Stimulated activated effector memory CD8-positive, alpha-beta T cell treated with anti-CD3 and anti-CD28 coated beads, Interleukin-12 subunit alpha, Interleukin-12 subunit beta, amount 100 ng/mL, for 72 hours (primary cell): ENCODE data around the gene TMEM181.
"Not testable (repeated sequence)": the region's sequence is repeated elsewhere in the genome, so short reads cannot be mapped to it uniquely, and the experiment has no call there.

Experiments used
- ATAC-seq: fragments of 150-1000 bp; cut with Tn5 transposase; 2 replicates; pipeline ENCODE4 v1.10.0; 2021
- DNase-seq, 2 donors: peaks; one replicate each; pipeline ENCODE4 v3.0.0; 2021 to 2022; ENCODE audit warnings: low spot score in 2 of 2
- H3K27ac Mint-ChIP-seq: one replicate; pipeline ENCODE4 v1.8.0; 2022; ENCODE audit warnings: mild to moderate bottlenecking, mixed read lengths
- H3K36me3 Mint-ChIP-seq: one replicate; pipeline ENCODE4 v1.8.0; 2022; ENCODE audit warnings: mild to moderate bottlenecking, mixed read lengths
- H3K4me1 Mint-ChIP-seq: one replicate; pipeline ENCODE4 v1.8.0; 2022; ENCODE audit warnings: mixed read lengths
- H3K4me3 Mint-ChIP-seq: one replicate; pipeline ENCODE4 v1.8.0; 2022; ENCODE audit warnings: mild to moderate bottlenecking, mixed read lengths
- H3K9me3 Mint-ChIP-seq: one replicate; pipeline ENCODE4 v1.8.0; 2022; ENCODE audit warnings: mixed read lengths

Gene TMEM181

DNA sequence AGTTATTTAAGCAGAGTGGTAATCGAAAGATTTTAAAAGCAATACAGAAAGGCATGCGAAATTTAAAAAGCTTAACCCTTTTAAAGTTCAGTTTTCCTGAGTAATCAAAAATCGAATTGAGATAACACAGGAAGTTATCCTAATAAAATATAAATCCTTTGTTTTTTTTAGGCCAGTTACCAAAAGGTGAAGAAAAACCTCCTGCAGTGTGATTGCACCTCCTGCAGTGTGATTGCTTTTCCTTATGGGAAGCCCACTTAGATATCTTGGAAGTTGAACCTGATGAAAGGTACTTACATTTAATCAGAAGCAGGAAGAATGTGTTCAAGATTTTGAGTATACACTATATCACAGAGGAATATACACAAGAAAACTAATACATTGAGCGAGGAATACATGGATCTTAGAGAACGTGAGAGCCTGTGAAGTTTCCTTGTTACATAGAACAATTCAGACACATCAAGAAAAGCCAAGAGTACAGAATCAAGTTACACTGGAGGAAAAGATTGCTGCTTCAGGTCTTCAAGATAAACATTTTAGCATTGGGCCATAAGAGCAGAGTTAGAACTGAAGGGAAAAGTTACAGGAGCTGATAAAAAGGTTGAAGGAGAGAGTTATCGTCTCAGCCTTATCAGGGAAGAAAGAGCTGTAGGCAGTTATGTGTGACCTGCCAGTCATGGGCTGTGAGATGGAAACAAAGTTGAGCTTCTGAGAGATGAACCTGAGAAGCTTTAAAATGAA is 7.7 kb upstream of the TMEM181 start:
- Mint-ChIP-seq H3K27ac (no peak overlapping the region), H3K4me3 (no peak overlapping the region), H3K9me3 (no peaks in the 10 kb centered on the region), H3K36me3 (no peaks in the 10 kb centered on the region), H3K4me1 (no peaks in the 10 kb centered on the region)
- DNase-seq (no peak), ATAC-seq (no peak)

DNA sequence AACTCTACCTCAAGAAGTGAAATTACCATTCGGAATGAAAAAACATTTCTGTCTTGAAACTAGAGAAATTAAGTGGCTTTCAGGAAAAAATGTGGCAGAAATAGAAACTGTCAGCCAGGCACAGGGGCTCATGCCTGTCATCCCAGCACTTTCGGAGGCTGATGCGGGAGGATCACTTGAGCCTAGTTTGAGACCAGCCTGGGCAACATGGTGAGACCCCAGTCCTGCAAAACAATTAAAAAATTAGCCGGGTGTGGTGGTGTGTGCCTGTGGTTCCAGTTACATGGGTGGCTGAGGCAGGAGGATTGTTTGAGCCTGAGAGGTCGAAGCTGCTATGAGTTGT is 7.1 kb upstream of the TMEM181 start:
- ATAC-seq: no peak
- H3K36me3 Mint-ChIP-seq: no peaks in the 10 kb centered on the region
- H3K9me3 Mint-ChIP-seq: no peaks in the 10 kb centered on the region
- H3K27ac Mint-ChIP-seq: no peak overlapping the region
- H3K4me1 Mint-ChIP-seq: no peaks in the 10 kb centered on the region
- no peak for DNase-seq
- H3K4me3 Mint-ChIP-seq: no peak overlapping the region

DNA sequence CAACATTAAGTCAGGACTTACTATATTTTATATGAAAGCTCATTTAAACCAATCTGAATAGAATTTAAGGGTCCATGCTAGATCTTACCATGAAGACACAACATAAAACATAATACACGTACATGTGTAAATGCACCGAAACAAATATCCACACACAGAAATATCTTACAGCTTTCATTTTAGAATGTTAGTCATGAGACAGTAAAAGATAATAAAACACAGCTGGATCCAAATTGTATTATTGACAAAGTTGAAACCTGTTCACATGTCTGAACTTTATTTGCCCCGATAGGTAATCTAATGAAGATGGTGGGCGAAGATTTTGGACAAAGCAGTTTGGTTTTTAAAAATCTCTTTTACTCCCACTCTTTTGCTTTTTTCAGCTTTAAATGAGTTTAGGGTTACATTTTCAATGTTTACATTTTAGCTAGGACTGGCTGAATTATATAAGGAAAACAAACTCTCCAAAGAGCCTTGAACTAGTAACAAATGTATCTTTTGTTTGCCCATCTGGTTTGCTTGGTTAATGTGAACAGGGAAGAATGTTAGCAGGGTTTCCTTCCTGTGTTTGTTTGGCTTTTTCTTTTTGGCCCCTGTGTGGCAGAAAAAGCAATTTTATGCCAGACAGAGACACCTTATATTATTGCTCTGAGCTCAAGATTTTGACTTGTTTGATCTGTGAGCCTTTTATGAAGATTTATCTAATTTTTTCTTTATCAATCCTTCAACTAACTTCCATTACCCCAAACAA is 5.1 kb upstream of the TMEM181 start:
- ATAC-seq (no peak), DNase-seq (no peak)
- no peak overlapping the region for H3K4me3 Mint-ChIP-seq
- peaks cover 8% of the 10 kb centered on the region for H3K36me3 Mint-ChIP-seq
- H3K4me1 Mint-ChIP-seq: peaks cover 5% of the 10 kb centered on the region
- H3K9me3 Mint-ChIP-seq: no peaks in the 10 kb centered on the region
- H3K27ac Mint-ChIP-seq: no peak overlapping the region

DNA sequence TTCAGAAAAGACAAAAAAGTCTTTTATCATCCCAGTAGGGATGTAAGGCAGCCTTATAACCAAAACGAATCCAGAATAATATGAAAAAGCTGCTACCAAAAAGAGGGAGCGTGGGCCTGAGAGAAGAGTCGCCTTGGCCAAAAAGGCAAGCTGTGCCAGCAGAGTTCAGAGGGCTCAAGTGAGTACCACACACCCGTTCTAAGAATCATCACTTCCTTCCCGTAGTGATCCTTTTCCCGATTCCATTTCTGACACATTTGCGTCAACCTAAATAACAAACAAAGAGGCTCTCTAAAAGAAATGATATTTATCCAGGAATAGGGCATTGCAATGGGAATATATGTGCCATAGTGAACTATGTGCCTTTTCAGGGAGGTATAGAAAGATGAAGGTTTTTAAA is 3.8 kb upstream of the TMEM181 start:
- no peak overlapping the region for H3K27ac Mint-ChIP-seq
- H3K9me3 Mint-ChIP-seq: no peaks in the 10 kb centered on the region
- peaks cover 15% of the 10 kb centered on the region for H3K36me3 Mint-ChIP-seq
- ATAC-seq: no peak
- peaks cover 12% of the 10 kb centered on the region for H3K4me1 Mint-ChIP-seq
- no peak for DNase-seq
- H3K4me3 Mint-ChIP-seq: no peak overlapping the region

DNA sequence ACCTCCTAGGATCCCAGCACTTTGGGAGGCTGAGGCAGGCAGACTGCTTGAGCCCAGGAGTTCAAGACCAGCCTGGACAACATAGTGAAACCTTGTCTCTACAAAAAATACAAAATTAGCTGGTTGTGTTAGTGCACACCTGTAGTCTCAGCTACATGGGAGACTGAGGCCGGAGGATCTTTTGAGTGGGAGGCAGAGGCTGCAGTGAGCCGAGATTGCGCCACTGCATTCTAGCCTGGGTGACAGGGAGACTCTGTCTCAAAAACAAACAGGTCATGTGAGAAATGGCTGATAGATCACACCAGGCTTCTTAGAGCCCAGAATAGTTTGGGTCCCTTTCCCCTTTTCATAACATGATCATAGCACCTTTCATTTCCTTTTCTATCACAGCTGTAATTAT is 2.8 kb upstream of the TMEM181 start:
- peaks cover 21% of the 10 kb centered on the region for H3K36me3 Mint-ChIP-seq
- not testable (repeated sequence) for DNase-seq, ATAC-seq, H3K9me3 Mint-ChIP-seq, H3K27ac Mint-ChIP-seq, H3K4me3 Mint-ChIP-seq
- H3K4me1 Mint-ChIP-seq: peaks cover 22% of the 10 kb centered on the region

DNA sequence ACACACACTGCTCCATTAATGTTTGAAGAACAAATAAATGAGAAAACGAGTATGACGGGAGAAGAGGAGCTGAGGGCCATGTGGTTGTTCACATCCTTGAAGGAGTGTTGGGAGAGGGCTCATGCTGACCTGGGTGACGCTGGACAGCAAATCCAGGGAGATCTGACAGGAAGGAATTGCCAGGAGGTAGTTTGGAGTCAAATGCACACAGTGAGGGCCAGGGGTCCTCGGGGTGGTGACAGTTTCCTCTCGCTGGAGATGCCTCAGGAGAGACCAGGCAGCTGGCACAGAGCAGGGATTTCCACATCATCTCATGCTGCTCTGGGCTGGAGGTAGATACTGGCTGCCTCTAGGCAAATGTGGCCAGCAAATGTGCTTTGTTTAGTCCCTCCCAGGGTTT is 2.0 kb upstream of the TMEM181 start:
- ATAC-seq: no peak
- H3K27ac Mint-ChIP-seq: no peak overlapping the region
- DNase-seq: no peak

DNA sequence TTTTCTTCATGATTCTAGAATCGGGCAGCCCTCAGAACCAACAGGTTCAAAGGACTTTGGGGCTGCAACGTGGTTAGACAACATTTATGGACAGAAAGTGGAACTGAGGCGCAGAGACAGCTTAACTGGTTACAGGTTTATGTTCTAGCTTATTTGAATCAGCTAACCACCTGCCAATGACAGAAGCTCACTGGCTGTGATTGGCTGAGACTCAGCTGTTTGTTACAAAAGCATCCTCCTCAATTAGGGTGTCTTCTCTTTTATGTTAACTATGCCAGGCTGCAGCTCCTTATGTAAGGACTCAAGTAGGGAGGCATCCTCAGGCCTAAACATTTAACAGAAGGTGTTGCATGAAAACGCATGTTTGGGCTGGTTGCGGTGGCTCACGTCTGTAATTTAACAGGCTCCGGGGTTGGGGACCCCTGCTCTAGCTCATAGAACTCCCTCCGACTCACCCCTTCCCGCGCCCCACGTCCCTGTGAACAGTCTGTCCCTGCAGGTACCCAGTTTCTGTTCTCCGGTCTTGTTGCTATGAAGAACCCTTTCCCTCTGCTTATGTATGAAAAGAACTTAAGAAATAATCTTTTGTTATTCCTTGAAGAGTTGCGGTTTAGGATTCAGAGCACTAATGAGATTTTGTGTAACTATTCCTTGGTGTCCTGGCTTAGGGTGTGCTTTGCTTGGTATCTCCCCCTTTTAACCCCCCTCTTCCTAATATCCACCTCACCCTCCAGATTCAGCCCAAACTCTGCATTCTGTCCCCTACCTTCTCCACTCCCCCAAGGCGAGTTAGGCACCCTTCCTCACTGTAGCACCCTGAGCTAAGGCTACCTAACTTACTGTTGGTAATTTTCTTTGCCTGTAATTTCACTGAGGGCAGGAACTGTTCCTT is 1.2 kb upstream of the TMEM181 start:
- no peak for DNase-seq
- Mint-ChIP-seq H3K36me3 (peaks cover 21% of the 10 kb centered on the region), H3K4me1 (peaks cover 32% of the 10 kb centered on the region), H3K4me3 (peak overlapping the region; percentile 91), H3K27ac (peak overlapping the region; percentile 75), H3K9me3 (no peaks in the 10 kb centered on the region)
- no peak for ATAC-seq

More for the DNA sequence above, 2.0 kb upstream of the TMEM181 start:
- peaks cover 21% of the 10 kb centered on the region for H3K36me3 Mint-ChIP-seq
- no peak overlapping the region for H3K4me3 Mint-ChIP-seq
- H3K4me1 Mint-ChIP-seq: peaks cover 29% of the 10 kb centered on the region
- H3K9me3 Mint-ChIP-seq: no peaks in the 10 kb centered on the region

DNA sequence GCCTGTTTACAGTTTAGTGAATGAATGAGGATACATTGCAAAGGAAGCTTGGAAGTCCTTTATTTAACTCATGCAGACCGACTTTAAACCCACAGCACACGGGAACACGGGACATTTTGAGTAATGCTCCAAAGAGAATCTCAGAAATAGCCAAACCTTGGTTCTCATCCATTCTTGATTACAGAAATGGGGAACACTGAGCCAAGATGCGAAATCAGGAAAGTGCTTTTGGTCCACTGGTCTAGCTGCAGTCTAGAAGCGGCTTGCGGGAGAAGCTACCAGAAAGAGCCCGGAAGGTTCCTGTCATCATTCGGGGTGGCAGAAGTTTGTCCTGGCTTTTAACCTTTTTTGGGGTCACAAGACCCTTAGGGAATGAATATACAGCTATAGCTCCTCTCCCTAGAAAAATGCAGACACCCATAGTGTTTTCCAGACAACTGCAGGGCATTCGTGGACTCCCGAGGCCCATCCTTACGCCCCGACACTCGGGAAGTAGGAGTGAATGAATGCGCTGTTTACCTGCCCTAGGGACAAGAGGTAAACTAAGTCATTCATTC is 475 bp upstream of the TMEM181 start:
- H3K27ac Mint-ChIP-seq: peak overlapping the region; percentile 75
- peaks cover 21% of the 10 kb centered on the region for H3K36me3 Mint-ChIP-seq
- peak overlapping the region; percentile 91 for H3K4me3 Mint-ChIP-seq
- no peaks in the 10 kb centered on the region for H3K9me3 Mint-ChIP-seq
- ATAC-seq (no peak), DNase-seq (no peak)
- peaks cover 39% of the 10 kb centered on the region for H3K4me1 Mint-ChIP-seq

DNA sequence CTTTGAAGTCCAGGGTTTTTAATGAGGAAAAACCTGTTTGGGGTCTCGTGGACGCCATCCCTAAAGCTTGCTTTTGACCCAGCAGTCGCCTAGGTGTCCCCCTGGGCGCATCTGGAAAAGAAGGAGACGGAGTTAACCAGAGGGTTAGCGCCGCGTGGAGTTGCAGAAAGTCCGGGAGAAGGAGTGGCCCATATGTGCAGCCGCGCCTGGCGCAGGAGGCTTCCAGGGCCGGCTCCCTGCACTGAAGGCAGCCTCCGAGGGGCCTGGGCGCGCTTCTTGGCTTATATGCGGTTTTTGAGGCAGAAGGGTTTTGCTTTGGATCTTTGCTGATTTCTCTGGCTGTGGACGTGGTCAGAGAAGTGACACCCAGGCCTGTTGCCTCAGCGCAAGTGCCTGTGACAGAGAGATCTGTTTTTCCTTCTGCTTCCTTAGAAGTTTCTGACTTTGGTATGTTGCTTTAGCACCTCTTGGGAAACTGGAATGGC is 987 bp downstream of the TMEM181 start:
- DNase-seq (peak in 1 of 2 donors; percentile 65), ATAC-seq (no peak)
- H3K4me1 Mint-ChIP-seq: peaks cover 54% of the 10 kb centered on the region
- no peaks in the 10 kb centered on the region for H3K9me3 Mint-ChIP-seq
- H3K36me3 Mint-ChIP-seq: peaks cover 21% of the 10 kb centered on the region
- H3K27ac Mint-ChIP-seq: peak overlapping the region; percentile 95
- H3K4me3 Mint-ChIP-seq: peak overlapping the region; percentile 91

DNA sequence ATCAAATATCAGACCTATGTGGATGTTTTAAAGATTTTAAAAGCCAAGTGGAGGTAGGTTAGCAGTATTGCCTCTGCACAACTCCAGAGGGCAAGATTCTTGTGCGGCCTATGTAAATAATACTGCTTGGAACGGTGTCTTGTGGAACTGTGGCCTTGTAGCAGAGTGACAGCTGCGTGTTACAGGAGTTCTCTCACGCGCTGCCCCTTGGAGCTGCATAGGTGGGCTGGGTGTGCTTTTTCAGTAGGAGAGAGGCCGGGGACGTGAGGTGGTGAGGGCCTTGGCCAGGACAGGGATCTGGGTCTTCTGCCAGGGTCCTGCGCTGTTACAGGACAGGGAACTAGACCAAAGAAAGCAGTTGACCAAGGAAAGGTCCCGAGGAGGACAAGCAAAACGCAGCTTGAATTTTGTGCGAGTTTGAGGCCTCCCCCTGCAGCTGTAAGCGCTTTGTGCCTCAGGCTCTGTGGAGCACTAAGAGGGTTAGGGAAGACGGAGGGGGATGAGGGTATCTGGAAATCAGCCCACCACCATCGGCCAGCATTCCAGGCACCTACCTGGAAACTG is 1.5 kb downstream of the TMEM181 start:
- Mint-ChIP-seq H3K4me3 (peak overlapping the region; percentile 91), H3K36me3 (peaks cover 27% of the 10 kb centered on the region)
- ATAC-seq: no peak

DNA sequence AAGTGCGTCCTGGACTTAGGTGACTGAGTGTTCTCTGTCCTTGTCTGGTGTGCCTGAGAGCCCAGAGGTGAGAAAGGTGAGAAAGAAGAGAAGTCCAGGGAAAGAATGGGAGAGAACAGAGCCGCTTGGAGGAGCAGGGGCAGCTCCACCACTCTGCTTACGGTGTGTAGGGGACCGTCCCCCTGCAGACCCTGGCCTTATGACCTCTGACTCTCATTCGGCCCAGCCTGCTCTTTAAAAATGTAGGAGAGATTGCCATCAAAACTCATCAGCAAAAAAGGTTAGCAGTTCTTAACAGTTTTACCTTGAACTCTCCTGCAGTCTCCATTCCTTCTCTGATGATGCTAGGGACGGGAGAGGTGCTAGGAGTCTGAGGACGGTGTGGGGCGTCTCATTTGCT is 2.0 kb downstream of the TMEM181 start:
- H3K4me3 Mint-ChIP-seq: peak overlapping the region; percentile 91
- peak overlapping the region; percentile 95 for H3K27ac Mint-ChIP-seq
- no peaks in the 10 kb centered on the region for H3K9me3 Mint-ChIP-seq

More for the DNA sequence above, 1.5 kb downstream of the TMEM181 start:
- Mint-ChIP-seq H3K9me3 (no peaks in the 10 kb centered on the region), H3K27ac (peak overlapping the region; percentile 95), H3K4me1 (peaks cover 59% of the 10 kb centered on the region)
- no peak for DNase-seq

DNA sequence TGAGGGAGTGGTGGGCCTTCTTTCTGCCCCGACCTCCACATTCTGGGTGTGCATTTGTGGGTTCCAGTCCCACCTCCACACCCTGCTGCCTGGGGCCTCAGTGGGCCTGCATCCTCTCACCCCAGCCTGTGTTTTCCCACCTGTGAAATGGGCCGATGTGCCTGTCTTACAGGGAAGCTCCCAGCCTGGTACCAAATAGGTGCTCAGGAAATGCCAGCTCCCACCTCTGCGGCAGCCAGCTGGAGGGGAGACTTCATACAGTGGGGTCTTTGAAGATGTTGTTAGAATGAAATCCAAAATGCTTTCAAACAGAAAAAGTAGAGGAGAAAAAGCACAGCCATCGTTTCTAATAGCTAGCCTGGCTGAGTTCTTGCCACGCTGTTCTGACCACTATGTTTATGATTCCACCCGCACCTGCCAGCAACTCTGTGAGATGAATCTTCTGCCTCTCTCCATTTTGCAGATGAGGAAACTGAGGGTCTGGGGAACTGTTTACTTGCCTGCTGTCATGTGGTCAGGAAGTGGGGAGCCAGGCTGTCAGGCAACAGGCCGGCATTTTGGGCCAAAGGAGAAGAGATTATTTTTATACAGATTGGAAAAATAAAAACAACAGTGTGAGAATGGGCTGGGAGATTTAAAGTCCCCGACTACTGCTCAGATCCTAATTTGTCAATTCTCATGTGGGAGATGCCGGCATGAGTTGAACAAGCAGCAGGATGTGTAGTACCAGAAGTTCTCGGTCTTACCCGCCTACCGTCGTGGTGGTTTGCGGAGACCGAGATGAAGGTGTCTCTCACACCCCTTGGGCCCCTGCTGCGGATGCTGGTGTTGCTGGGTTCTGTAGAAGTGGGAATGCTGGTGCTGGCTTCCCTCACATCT is 4.6 kb downstream of the TMEM181 start:
- H3K4me3 Mint-ChIP-seq: peak overlapping the region; percentile 64
- H3K4me1 Mint-ChIP-seq: peaks cover 81% of the 10 kb centered on the region
- peak; percentile 75 for ATAC-seq
- H3K36me3 Mint-ChIP-seq: peaks cover 26% of the 10 kb centered on the region
- DNase-seq: peak; percentile 29 to 75
- H3K27ac Mint-ChIP-seq: peak overlapping the region; percentile 89
- no peaks in the 10 kb centered on the region for H3K9me3 Mint-ChIP-seq

More for the DNA sequence above, 2.0 kb downstream of the TMEM181 start:
- H3K36me3 Mint-ChIP-seq: peaks cover 32% of the 10 kb centered on the region
- no peak for DNase-seq
- peaks cover 65% of the 10 kb centered on the region for H3K4me1 Mint-ChIP-seq
- no peak for ATAC-seq

DNA sequence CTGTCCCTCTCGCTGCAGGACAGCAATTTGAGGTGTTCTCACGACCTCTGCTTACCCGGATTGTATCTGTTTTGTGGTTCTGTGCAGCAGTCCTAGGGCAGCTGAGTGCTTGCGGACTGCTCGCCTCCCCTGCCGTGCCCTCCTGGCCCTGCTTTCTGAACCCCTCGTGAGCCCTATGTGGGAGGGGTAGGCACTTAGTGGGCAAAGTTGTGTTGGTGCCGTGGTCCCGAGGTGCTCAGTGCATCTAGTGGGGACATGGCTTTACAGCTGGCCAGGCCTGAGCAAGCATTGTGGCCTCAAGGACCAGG is 5.2 kb downstream of the TMEM181 start:
- ATAC-seq (peak; percentile 25), DNase-seq (no peak)
- peaks cover 26% of the 10 kb centered on the region for H3K36me3 Mint-ChIP-seq
- H3K9me3 Mint-ChIP-seq: no peaks in the 10 kb centered on the region
- H3K4me3 Mint-ChIP-seq: peak overlapping the region; percentile 64
- peaks cover 81% of the 10 kb centered on the region for H3K4me1 Mint-ChIP-seq
- H3K27ac Mint-ChIP-seq: peak overlapping the region; percentile 89

DNA sequence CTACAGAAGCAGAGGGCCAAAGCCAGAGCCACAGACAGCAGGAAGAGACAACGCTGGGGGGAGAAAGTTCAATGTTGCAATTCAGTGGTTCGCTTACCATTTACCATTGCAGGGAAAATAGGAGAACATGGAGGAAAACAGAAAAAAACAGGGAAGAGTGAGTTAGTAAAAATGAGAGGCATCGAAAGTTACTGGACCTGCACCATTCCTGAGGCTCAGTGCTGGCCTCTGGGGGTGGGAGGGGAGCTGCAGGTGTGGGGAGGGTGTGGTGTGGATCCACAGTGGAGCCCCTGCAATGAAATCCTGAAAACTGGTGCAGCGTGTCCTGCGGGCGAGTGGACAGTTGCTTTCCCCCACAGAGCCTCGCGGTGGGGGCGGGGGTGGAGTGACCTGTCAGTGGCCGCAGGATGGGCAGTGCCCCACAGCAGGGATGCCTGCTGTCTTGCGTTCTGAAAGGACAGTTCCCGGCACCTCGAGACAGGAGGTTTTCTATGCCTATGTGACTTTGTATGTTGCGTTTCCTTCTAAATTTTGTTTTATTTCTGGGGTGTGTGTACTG is 5.7 kb downstream of the TMEM181 start:
- H3K36me3 Mint-ChIP-seq: peaks cover 29% of the 10 kb centered on the region
- H3K4me3 Mint-ChIP-seq: peak overlapping the region; percentile 64
- DNase-seq: no peak
- ATAC-seq: no peak
- no peaks in the 10 kb centered on the region for H3K9me3 Mint-ChIP-seq
- H3K4me1 Mint-ChIP-seq: peaks cover 84% of the 10 kb centered on the region
- peak overlapping the region; percentile 89 for H3K27ac Mint-ChIP-seq
